Parathyroid adenoma (tissue), 2 donors: ENCODE data around the gene CHRDL2.

Experiments
- H2AFZ ChIP-seq: fragments of 300-600 bp; sonication (generic); one replicate; pipeline ENCODE4 v1.7.0; 2017; ENCODE audit warnings: antibody characterized with exemption, mild to moderate bottlenecking
- H3K27ac ChIP-seq: fragments of 300-600 bp; sonication (generic); one replicate; pipeline ENCODE4 v1.7.0; 2017
- H3K27me3 ChIP-seq: fragments of 300-600 bp; sonication (generic); one replicate; pipeline ENCODE4 v1.7.0; 2017; ENCODE audit warnings: low read length; ENCODE audit not compliant: control insufficient read depth, insufficient read depth
- H3K36me3 ChIP-seq: fragments of 300-600 bp; sonication (generic); one replicate; pipeline ENCODE4 v1.7.0; 2017; ENCODE audit warnings: low read length; ENCODE audit not compliant: control insufficient read depth, insufficient read depth
- H3K4me1 ChIP-seq: fragments of 300-600 bp; sonication (generic); one replicate; pipeline ENCODE4 v1.7.0; 2017; ENCODE audit warnings: control low read depth
- H3K4me2 ChIP-seq: fragments of 300-600 bp; sonication (generic); one replicate; pipeline ENCODE4 v1.7.0; 2017; ENCODE audit warnings: low read length
- H3K4me3 ChIP-seq: fragments of 300-600 bp; sonication (generic); one replicate; pipeline ENCODE4 v1.7.0; 2017; ENCODE audit warnings: low read depth, low read length
- H3K79me2 ChIP-seq: fragments of 300-600 bp; sonication (generic); one replicate; pipeline ENCODE4 v1.7.0; 2017; ENCODE audit warnings: control low read depth
- H3K9ac ChIP-seq: fragments of 300-600 bp; sonication (generic); one replicate; pipeline ENCODE4 v1.7.0; 2017; ENCODE audit warnings: mild to moderate bottlenecking
- H3K9me3 ChIP-seq: fragments of 300-600 bp; sonication (generic); one replicate; pipeline ENCODE4 v1.7.0; 2017; ENCODE audit warnings: low read length; ENCODE audit not compliant: control insufficient read depth
- CTCF ChIP-seq: fragments of 300-600 bp; sonication (generic); IDR thresholded peaks from one replicate; pipeline ENCODE4 v1.7.0; 2017; ENCODE audit warnings: antibody characterized with exemption, mild to moderate bottlenecking
- donor health status: primary hyperparathyroidism.

The CHRDL2 gene

GRCh38 chr11:74734559-74734925 is 3.3 kb upstream of the CHRDL2 start:
- Histone ChIP-seq H3K9me3 (no peaks in the 10 kb centered on the region), H2AFZ (no peak overlapping the region), H3K9ac (no peak overlapping the region)

GRCh38 chr11:74730571-74731260 is 510 bp downstream of the CHRDL2 start:
- H3K79me2 ChIP-seq = no peaks in the 10 kb centered on the region
- H3K9me3 ChIP-seq = no peaks in the 10 kb centered on the region
- no peak overlapping the region for H2AFZ ChIP-seq
- H3K4me3 ChIP-seq = no peak overlapping the region
- no peak overlapping the region for H3K27ac ChIP-seq
- H3K4me2 ChIP-seq = no peak overlapping the region
- H3K36me3 ChIP-seq = no peaks in the 10 kb centered on the region
- no peaks in the 10 kb centered on the region for H3K27me3 ChIP-seq
- H3K9ac ChIP-seq = no peak overlapping the region
- H3K4me1 ChIP-seq = no peaks in the 10 kb centered on the region
- TF ChIP-seq CTCF = no peak

More at GRCh38 chr11:74734559-74734925, 3.3 kb upstream of the CHRDL2 start:
- Histone ChIP-seq H3K27ac (no peak overlapping the region), H3K36me3 (no peaks in the 10 kb centered on the region), H3K4me1 (no peaks in the 10 kb centered on the region), H3K4me3 (no peak overlapping the region), H3K27me3 (no peaks in the 10 kb centered on the region), H3K4me2 (no peak overlapping the region), H3K79me2 (no peaks in the 10 kb centered on the region)
- no peak for TF ChIP-seq CTCF

- Histone ChIP-seq H3K36me3 (no peaks in the 10 kb centered on the region), H3K27me3 (no peaks in the 10 kb centered on the region), H3K4me2 (no peak overlapping the region), H2AFZ (no peak overlapping the region), H3K4me3 (no peak overlapping the region), H3K4me1 (no peaks in the 10 kb centered on the region), H3K79me2 (no peaks in the 10 kb centered on the region), H3K9ac (no peak overlapping the region), H3K27ac (no peak overlapping the region), H3K9me3 (no peaks in the 10 kb centered on the region)
- no peak for TF ChIP-seq CTCF
Observed at GRCh38 chr11:74729397-74729796, 1.8 kb downstream of the CHRDL2 start.

- H3K9ac ChIP-seq = no peak overlapping the region
- H3K36me3 ChIP-seq = no peaks in the 10 kb centered on the region
- H3K4me3 ChIP-seq = no peak overlapping the region
- H3K4me1 ChIP-seq = no peaks in the 10 kb centered on the region
- H3K9me3 ChIP-seq = no peaks in the 10 kb centered on the region
- H3K4me2 ChIP-seq = no peak overlapping the region
- H2AFZ ChIP-seq = peak overlapping the region; percentile 44
- H3K79me2 ChIP-seq = no peaks in the 10 kb centered on the region
- peak; percentile 65 for TF ChIP-seq CTCF
- no peaks in the 10 kb centered on the region for H3K27me3 ChIP-seq
- H3K27ac ChIP-seq = no peak overlapping the region
Observed at GRCh38 chr11:74726547-74727182, 4.6 kb downstream of the CHRDL2 start.

- H3K4me1 ChIP-seq = no peaks in the 10 kb centered on the region
Observed at GRCh38 chr11:74725701-74726100, 5.5 kb downstream of the CHRDL2 start.

More at GRCh38 chr11:74725701-74726100, 5.5 kb downstream of the CHRDL2 start:
- Histone ChIP-seq H3K4me3 (no peak overlapping the region), H3K27me3 (no peaks in the 10 kb centered on the region), H3K9me3 (no peaks in the 10 kb centered on the region), H3K36me3 (no peaks in the 10 kb centered on the region), H2AFZ (no peak overlapping the region), H3K9ac (no peak overlapping the region), H3K4me2 (no peak overlapping the region), H3K79me2 (no peaks in the 10 kb centered on the region), H3K27ac (no peak overlapping the region)
- no peak for TF ChIP-seq CTCF
